GM21576 (cell line): Measurements from ENCODE around the gene ST6GALNAC3.

ENCODE experiments used
- ATAC-seq: cut with Tn5 transposase; IDR thresholded peaks from one replicate; pipeline ENCODE4 v1.9.1; 2021; ENCODE audit warnings: mild to moderate bottlenecking, moderate library complexity; ENCODE audit not compliant: unreplicated experiment

ST6GALNAC3 gene

DNA sequence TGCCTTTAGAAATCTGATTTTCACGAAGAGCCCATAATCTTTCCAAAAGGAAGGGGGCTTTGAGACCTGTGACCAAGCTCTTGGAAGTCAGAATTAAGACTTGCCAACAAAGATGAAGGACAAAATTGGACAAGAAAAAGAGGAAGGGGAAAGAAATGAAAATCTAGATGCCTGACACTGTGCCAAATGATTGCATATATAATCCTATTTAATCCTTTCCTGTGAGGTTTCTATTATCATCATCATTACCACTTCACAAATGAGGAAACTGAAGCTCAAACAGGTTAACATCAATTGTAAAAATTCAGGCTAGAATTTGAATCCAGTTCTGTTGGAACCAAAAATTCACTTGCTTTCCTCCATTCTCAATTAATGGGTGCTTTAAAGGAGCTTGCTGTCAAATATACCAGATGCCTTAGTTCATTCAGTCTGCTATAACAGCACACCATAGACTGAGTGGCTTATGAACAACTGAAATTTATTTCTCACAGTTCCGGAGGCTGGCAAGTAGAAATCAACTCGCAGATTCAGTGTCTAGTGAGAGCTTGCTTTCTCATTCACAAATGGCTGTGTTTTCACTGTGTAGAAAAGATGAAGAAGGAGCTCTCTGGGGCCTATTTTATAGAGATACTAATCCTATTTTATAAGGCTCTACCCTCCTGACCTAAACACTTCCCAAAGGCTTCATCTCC, 595.2 kb downstream of the ST6GALNAC3 start:
- no peak for ATAC-seq

DNA sequence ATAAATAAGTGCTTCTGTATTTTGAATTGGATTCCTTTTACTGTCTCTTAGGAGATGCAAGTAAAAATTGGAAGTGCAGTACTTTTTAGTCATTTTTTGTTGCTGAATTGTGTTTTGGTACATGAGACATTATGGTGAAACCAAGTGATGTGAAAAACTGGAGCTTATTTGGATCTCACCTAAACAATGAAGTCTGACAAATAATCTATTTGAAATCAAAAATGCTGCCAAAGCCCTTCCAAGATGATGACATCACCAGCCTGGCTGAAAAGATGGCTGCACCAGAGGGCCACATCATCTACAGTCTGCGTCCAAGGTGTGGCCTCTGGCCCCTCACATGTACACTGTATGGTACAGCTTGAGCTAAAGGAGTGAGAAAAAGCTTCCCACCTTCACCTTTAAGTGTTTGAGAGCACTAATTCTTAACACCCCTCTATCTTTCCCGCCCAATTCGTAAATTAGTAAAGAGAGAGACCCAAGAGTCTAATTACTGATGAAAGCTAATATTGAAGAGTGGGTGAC, 600.2 kb downstream of the ST6GALNAC3 start:
- ATAC-seq: no peak

DNA sequence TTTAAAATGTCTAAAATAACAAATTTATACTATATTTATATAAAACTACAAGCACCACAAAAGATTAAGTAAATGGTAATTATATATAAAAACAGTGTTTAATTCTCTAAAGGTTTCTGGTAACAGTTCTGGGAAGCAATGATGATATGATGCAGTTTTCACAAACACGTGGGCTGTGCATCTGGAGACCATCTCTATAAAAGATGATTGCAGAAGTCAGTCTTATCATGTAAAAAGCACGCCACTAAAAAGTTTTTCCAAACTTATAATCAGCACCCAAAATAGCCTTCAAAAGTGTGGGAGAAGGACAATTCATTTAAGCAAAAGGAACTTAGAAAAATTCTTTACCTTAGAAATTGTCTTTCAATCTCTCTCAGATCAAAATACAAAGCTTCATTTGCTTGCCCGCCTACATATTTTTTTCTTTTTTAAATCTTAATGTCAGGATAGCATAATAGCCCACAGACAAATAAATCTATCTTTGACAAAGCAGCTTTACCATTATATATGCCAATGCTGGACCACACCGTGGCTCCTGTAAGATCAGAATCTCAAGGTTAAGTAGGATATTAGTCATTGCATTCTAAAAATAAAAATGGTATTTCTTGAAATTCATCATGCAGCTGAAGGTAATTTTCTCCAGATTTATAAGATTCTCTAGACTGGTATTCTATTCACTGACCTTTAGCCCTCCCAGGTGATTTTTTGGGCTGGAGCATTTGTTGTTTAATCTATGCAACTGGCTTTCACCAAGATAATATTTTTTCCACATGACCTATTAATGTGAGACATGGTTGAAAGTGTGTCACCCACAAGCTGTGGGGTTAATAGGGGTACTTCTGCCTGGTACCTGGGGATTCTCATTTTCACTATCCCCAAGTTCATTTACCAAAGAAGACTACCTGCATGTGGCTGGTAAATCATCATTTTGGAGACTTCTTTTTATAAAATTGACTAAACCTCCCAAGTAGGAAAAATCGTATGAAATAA, 603.2 kb downstream of the ST6GALNAC3 start:
- ATAC-seq: no peak

DNA sequence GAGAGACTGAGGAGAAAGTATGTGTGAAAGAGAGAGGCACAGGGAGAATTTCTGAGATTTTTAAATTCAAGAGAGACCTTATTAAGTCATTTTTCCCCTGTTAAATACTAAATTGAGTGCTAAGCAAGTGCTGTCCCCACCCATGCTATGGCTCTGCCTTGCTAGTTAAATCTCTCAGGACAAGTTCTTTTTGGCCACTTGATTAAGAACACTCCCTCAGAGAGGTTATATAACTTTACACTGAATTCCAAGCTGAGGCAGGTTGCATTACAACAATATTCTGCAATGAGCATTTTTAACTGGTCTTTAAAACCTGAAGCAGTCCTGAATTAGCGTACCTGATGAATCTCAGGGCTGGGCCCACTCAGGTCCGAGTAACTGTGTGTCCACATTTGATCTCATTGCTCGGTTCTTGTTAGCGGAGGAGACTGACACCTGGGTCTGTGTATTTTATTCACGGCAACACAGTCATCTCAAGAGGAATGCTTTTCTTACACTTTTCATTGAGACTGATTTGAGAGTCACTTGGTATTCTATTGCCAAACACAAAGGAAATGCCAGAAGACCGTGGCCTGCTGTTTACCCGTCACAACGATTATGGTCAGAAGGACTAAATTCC, 605.1 kb downstream of the ST6GALNAC3 start:
- no peak for ATAC-seq

DNA sequence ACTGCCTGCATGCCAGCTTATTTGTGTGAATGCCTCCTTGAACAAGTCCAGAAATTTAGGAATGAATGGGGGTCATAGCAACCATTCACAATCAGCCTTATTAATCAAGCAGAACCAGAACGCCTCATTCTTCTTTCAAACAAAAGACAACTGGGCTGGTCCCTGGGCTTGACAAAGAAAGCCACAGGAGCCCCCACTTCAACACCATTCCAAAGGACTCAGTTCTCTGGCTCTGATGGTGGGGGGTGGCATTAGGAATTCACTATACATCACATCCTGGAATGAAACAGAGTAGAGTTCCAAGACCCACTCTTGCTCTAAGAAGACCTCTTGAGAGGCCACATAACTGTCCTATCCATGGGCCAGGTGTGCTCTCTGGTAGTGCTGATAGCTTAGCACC, 606.1 kb downstream of the ST6GALNAC3 start:
- no peak for ATAC-seq

DNA sequence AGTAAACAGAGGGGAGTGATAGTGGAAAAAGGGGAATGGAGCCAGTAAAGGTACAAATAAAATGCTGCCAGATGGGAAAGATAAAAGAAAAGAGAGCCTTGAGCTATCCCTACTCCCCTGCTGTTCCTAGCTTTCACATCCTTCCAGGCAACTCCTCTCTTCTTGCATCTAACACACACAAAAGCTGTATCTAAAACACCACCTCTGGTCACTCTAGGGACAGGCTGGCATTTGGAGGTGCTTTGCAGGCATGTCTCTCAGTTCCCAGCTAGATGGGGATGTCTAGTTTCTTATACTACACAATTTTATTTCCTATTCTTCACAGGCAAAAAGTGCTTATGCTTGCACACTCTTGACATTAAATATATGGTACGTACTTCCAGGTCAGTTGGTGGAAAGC, 607.6 kb downstream of the ST6GALNAC3 start:
- ATAC-seq: no peak
